ENCODE measurements around the gene MTHFD1L. TPM values are rescaled to one million over a fixed set of nuclear protein-coding genes. Genes with fewer than 3 reads are reported as not detected.

MTHFD1L gene
- total and polyA plus RNA-seq, 7 experiments from 2014 or later, result 5.7 to 57.8 (median 7.8) TPM

- intact Hi-C loops (cut with micrococcal nuclease), result no loop called here
- Histone ChIP-seq H3K36me3 (ENCODE audit: control insufficient read depth in 2 of 3, insufficient read depth in 3 of 3, low read length in 3 of 3) (no peaks in the 10 kb centered on the region), H3K4me1 (ENCODE audit: control insufficient read depth in 2 of 2, insufficient read depth in 2 of 2, low read length in 2 of 2) (no peaks in the 10 kb centered on the region), H3K9me3 (ENCODE audit: control insufficient read depth in 2 of 3, low read length in 3 of 3) (no peaks in the 10 kb centered on the region), H3K27me3 (ENCODE audit: control insufficient read depth in 2 of 2, insufficient read depth in 2 of 2, low read length in 2 of 2) (no peaks in the 10 kb centered on the region), H3K27ac (ENCODE audit: low read depth, low read length) (no peak overlapping the region), H3K4me3 (ENCODE audit: low read length) (no peak overlapping the region)
- peak overlapping the region in 2 of 9 donors; percentile 25 to 36 for H3K27ac Mint-ChIP-seq
- DNase-seq (no peak), ATAC-seq (no peak)
- POLR2A ChIA-PET, result no interaction called here
- peaks cover 0 to 21% (median 3%) of the 10 kb centered on the region in 7 donors for H3K4me1 Mint-ChIP-seq
- peaks cover 0 to 20% (median 6%) of the 10 kb centered on the region in 5 donors for H3K36me3 Mint-ChIP-seq
- H3K4me3 Mint-ChIP-seq, result no peak overlapping the region
- H3K27me3 Mint-ChIP-seq, result no peaks in the 10 kb centered on the region
- CTCF ChIA-PET, result no interaction called here
- no peaks in the 10 kb centered on the region for H3K9me3 Mint-ChIP-seq
Observed at GRCh38 chr6:150875841-150876240, 10.3 kb downstream of the MTHFD1L start.

DNA sequence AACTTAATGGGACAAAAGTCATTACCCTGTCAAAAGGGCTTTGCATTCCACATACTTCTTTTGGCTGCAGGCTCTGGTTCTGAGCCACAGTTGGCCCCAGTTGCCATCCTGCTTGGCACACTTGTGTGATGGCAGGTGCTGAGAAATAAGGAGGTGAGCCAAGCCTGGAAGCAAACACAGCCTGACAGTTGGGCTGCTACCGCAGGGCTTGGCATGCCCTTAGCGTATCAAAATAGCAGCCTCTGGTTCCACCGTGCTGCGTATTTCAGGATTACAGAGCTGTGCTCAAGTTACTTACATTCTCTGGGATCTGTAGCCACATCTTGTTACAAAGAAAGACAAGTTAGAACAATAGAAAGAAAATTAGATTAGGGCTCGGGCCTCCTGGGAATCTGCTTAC lies 11.1 kb downstream of the MTHFD1L start:
- Mint-ChIP-seq H3K4me1 (peaks cover 0 to 20% (median 3%) of the 10 kb centered on the region in 7 donors), H3K36me3 (peaks cover 0 to 20% (median 6%) of the 10 kb centered on the region in 5 donors), H3K4me3 (no peak overlapping the region), H3K9me3 (no peaks in the 10 kb centered on the region), H3K27ac (no peak overlapping the region), H3K27me3 (no peaks in the 10 kb centered on the region)
- Histone ChIP-seq H3K4me3 (ENCODE audit: low read length) (no peak overlapping the region), H3K9me3 (ENCODE audit: control insufficient read depth in 2 of 3, low read length in 3 of 3) (no peaks in the 10 kb centered on the region), H3K36me3 (ENCODE audit: control insufficient read depth in 2 of 3, insufficient read depth in 3 of 3, low read length in 3 of 3) (no peaks in the 10 kb centered on the region), H3K4me1 (ENCODE audit: control insufficient read depth in 2 of 2, insufficient read depth in 2 of 2, low read length in 2 of 2) (no peaks in the 10 kb centered on the region), H3K27ac (ENCODE audit: low read depth, low read length) (no peak overlapping the region), H3K27me3 (ENCODE audit: control insufficient read depth in 2 of 2, insufficient read depth in 2 of 2, low read length in 2 of 2) (no peaks in the 10 kb centered on the region)
- POLR2A ChIA-PET, result no interaction called here
- CTCF ChIA-PET, result interaction anchor here (1.3 kb wide), 1 partner anchor 11 kb away, joined by 3 read pairs; no protein-coding TSS in a partner anchor
- ATAC-seq (no peak), DNase-seq (no peak)
- intact Hi-C loops (cut with micrococcal nuclease), result no loop called here

- no peaks in the 10 kb centered on the region for H3K9me3 Mint-ChIP-seq
- Histone ChIP-seq H3K36me3 (ENCODE audit: control insufficient read depth in 2 of 3, insufficient read depth in 3 of 3, low read length in 3 of 3) (no peaks in the 10 kb centered on the region), H3K4me1 (ENCODE audit: control insufficient read depth in 2 of 2, insufficient read depth in 2 of 2, low read length in 2 of 2) (no peaks in the 10 kb centered on the region), H3K27me3 (ENCODE audit: control insufficient read depth in 2 of 2, insufficient read depth in 2 of 2, low read length in 2 of 2) (no peaks in the 10 kb centered on the region), H3K9me3 (ENCODE audit: control insufficient read depth in 2 of 3, low read length in 3 of 3) (no peaks in the 10 kb centered on the region), H3K27ac (ENCODE audit: low read depth, low read length) (no peak overlapping the region), H3K4me3 (ENCODE audit: low read length) (no peak overlapping the region)
- no peak for DNase-seq
- H3K4me1 Mint-ChIP-seq, result peaks cover 0 to 20% (median 3%) of the 10 kb centered on the region in 7 donors
- no peaks in the 10 kb centered on the region for H3K27me3 Mint-ChIP-seq
- H3K36me3 Mint-ChIP-seq, result peaks cover 0 to 20% (median 6%) of the 10 kb centered on the region in 5 donors
- H3K4me3 Mint-ChIP-seq, result no peak overlapping the region
- no peak overlapping the region for H3K27ac Mint-ChIP-seq
- POLR2A ChIA-PET, result no interaction called here
- CTCF ChIA-PET, result interaction anchor here (1.3 to 1.6 kb wide), 2 partner anchors 10 to 14 kb away, joined by 3 to 4 read pairs; no protein-coding TSS in a partner anchor
- intact Hi-C loops (cut with micrococcal nuclease), result no loop called here
- no peak for ATAC-seq
Observed at GRCh38 chr6:150877928-150878327, 12.4 kb downstream of the MTHFD1L start.

- no peak for ATAC-seq
- no peak overlapping the region for H3K4me3 ChIP-seq (ENCODE audit: low read length)
- H3K4me1 ChIP-seq (ENCODE audit: control insufficient read depth in 2 of 2, insufficient read depth in 2 of 2, low read length in 2 of 2), result no peaks in the 10 kb centered on the region
- no peak overlapping the region for H3K4me3 Mint-ChIP-seq
- H3K27ac Mint-ChIP-seq, result no peak overlapping the region
- H3K9me3 ChIP-seq (ENCODE audit: control insufficient read depth in 2 of 3, low read length in 3 of 3), result no peaks in the 10 kb centered on the region
- intact Hi-C loops (cut with micrococcal nuclease), result no loop called here
- POLR2A ChIA-PET, result no interaction called here
- H3K36me3 ChIP-seq (ENCODE audit: control insufficient read depth in 2 of 3, insufficient read depth in 3 of 3, low read length in 3 of 3), result peaks cover 0 to 3% (median 0%) of the 10 kb centered on the region in 3 experiments
- peaks cover 0 to 24% (median 11%) of the 10 kb centered on the region in 5 donors for H3K36me3 Mint-ChIP-seq
- DNase-seq, result no peak
- CTCF ChIA-PET, result interaction anchor here (1.6 kb wide), 1 partner anchor 14 kb away, joined by 4 read pairs; no protein-coding TSS in a partner anchor
- no peaks in the 10 kb centered on the region for H3K27me3 ChIP-seq (ENCODE audit: control insufficient read depth in 2 of 2, insufficient read depth in 2 of 2, low read length in 2 of 2)
- no peaks in the 10 kb centered on the region for H3K27me3 Mint-ChIP-seq
- no peak overlapping the region for H3K27ac ChIP-seq (ENCODE audit: low read depth, low read length)
- peaks cover 0 to 18% (median 3%) of the 10 kb centered on the region in 7 donors for H3K4me1 Mint-ChIP-seq
- H3K9me3 Mint-ChIP-seq, result no peaks in the 10 kb centered on the region
Observed at GRCh38 chr6:150878347-150879213, 13.1 kb downstream of the MTHFD1L start.

DNA sequence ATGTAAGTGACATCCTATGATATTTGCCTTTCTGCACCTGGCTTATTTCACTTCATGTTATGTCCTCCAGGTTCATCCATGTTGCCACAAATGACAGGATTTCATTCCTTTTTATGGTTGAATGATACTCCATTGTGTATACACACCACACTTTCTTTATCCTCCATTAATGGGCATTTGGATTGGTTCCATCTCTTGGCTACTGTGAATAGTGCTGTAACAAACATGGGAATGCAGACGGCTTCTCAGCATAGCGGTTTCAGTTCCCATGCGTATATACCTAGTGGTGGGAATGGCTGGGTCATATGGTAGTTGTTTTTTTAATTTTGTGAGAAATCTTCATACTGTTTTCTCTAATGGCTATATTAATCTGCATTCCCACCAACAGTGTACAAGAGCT lies 14.8 kb downstream of the MTHFD1L start:
- peaks cover 0 to 32% (median 13%) of the 10 kb centered on the region in 5 donors for H3K36me3 Mint-ChIP-seq
- Histone ChIP-seq H3K9me3 (ENCODE audit: control insufficient read depth in 2 of 3, low read length in 3 of 3) (no peaks in the 10 kb centered on the region), H3K27me3 (ENCODE audit: control insufficient read depth in 2 of 2, insufficient read depth in 2 of 2, low read length in 2 of 2) (no peaks in the 10 kb centered on the region), H3K4me3 (ENCODE audit: low read length) (no peak overlapping the region), H3K36me3 (ENCODE audit: control insufficient read depth in 2 of 3, insufficient read depth in 3 of 3, low read length in 3 of 3) (peaks cover 0 to 5% (median 0%) of the 10 kb centered on the region in 3 experiments), H3K27ac (ENCODE audit: low read depth, low read length) (no peak overlapping the region), H3K4me1 (ENCODE audit: control insufficient read depth in 2 of 2, insufficient read depth in 2 of 2, low read length in 2 of 2) (no peaks in the 10 kb centered on the region)
- DNase-seq (no peak), ATAC-seq (no peak)
- ChIA-PET POLR2A (no interaction called here), CTCF (no interaction called here)
- no peaks in the 10 kb centered on the region for H3K9me3 Mint-ChIP-seq
- no peaks in the 10 kb centered on the region for H3K27me3 Mint-ChIP-seq
- no peak overlapping the region for H3K4me3 Mint-ChIP-seq
- intact Hi-C loops (cut with micrococcal nuclease), result no loop called here
- H3K4me1 Mint-ChIP-seq, result peaks cover 0 to 15% (median 3%) of the 10 kb centered on the region in 7 donors
- no peak overlapping the region for H3K27ac Mint-ChIP-seq

- Histone ChIP-seq H3K27me3 (ENCODE audit: control insufficient read depth in 2 of 2, insufficient read depth in 2 of 2, low read length in 2 of 2) (no peaks in the 10 kb centered on the region), H3K36me3 (ENCODE audit: control insufficient read depth in 2 of 3, insufficient read depth in 3 of 3, low read length in 3 of 3) (peaks cover 0 to 5% (median 2%) of the 10 kb centered on the region in 3 experiments), H3K9me3 (ENCODE audit: control insufficient read depth in 2 of 3, low read length in 3 of 3) (no peaks in the 10 kb centered on the region), H3K4me3 (ENCODE audit: low read length) (no peak overlapping the region), H3K27ac (ENCODE audit: low read depth, low read length) (no peak overlapping the region), H3K4me1 (ENCODE audit: control insufficient read depth in 2 of 2, insufficient read depth in 2 of 2, low read length in 2 of 2) (no peaks in the 10 kb centered on the region)
- POLR2A ChIA-PET, result no interaction called here
- H3K4me1 Mint-ChIP-seq, result peaks cover 0 to 6% (median 3%) of the 10 kb centered on the region in 7 donors
- intact Hi-C loops (cut with micrococcal nuclease), result no loop called here
- DNase-seq (no peak), ATAC-seq (no peak)
- H3K27me3 Mint-ChIP-seq, result no peaks in the 10 kb centered on the region
- H3K4me3 Mint-ChIP-seq, result no peak overlapping the region
- peaks cover 0 to 32% (median 12%) of the 10 kb centered on the region in 5 donors for H3K36me3 Mint-ChIP-seq
- H3K27ac Mint-ChIP-seq, result no peak overlapping the region
- no peaks in the 10 kb centered on the region for H3K9me3 Mint-ChIP-seq
- CTCF ChIA-PET, result no interaction called here
Observed at GRCh38 chr6:150881911-150882481, 16.5 kb downstream of the MTHFD1L start.
